ENCODE data around the gene NT5M.

The NT5M gene

DNA sequence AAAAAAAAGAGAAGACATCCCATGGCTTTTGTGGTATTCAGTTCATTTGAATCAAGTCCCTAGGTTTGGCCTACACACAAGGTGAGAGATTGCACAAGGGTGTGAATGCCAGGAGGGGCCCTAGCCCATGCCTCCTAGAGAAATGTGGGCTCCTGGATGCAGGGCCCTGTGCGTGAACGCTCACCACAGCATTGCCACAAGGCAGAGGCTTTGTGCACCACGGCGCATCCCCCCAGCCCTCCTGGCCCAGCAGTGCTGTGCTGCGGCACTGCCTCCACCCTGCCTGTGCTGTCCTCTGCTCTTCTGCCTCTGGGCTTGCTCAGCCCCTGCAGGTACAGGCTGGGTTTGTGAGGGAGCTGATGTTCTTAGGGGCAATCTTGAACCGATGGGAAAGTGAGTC lies 92.7 kb downstream of the NT5M start:
- H3K9me3 ChIP-seq (ENCODE audit: control insufficient read depth, insufficient read depth, low read length), result peaks cover 5% of the 10 kb centered on the region; the same call in 1 of the 2 replicates
- H3K27ac ChIP-seq (ENCODE audit: low read depth, low read length), result no peak overlapping the region
- H3K9me2 ChIP-seq (replicated peaks; ENCODE audit: control insufficient read depth, low read length), result no peaks in the 10 kb centered on the region
- H3K4me2 ChIP-seq (ENCODE audit: low read length), result no peak overlapping the region
- H3K4me3 ChIP-seq (ENCODE audit: low read length), result no peak overlapping the region
- H4K20me1 ChIP-seq (ENCODE audit: control insufficient read depth, insufficient read depth, low read depth, low read length), result no peaks in the 10 kb centered on the region
- H3F3A ChIP-seq (ENCODE audit: control insufficient read depth, insufficient read depth), result no peaks in the 10 kb centered on the region
- H3K27me3 ChIP-seq (ENCODE audit: control insufficient read depth, low read length), result no peaks in the 10 kb centered on the region
- TF ChIP-seq, protein P1, sequence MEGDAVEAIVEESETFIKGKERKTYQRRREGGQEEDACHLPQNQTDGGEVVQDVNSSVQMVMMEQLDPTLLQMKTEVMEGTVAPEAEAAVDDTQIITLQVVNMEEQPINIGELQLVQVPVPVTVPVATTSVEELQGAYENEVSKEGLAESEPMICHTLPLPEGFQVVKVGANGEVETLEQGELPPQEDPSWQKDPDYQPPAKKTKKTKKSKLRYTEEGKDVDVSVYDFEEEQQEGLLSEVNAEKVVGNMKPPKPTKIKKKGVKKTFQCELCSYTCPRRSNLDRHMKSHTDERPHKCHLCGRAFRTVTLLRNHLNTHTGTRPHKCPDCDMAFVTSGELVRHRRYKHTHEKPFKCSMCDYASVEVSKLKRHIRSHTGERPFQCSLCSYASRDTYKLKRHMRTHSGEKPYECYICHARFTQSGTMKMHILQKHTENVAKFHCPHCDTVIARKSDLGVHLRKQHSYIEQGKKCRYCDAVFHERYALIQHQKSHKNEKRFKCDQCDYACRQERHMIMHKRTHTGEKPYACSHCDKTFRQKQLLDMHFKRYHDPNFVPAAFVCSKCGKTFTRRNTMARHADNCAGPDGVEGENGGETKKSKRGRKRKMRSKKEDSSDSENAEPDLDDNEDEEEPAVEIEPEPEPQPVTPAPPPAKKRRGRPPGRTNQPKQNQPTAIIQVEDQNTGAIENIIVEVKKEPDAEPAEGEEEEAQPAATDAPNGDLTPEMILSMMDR (IDR thresholded peaks at IDR 0.05; ENCODE audit: low read depth, low read length, poor library complexity, severe bottlenecking), result no peak
- no peak for TF ChIP-seq EZH2phosphoT487 (IDR thresholded peaks at IDR 0.05; ENCODE audit: borderline replicate concordance, low read length)
- H3K79me2 ChIP-seq (ENCODE audit: control insufficient read depth, low read length), result no peaks in the 10 kb centered on the region
- H3K4me1 ChIP-seq (ENCODE audit: control insufficient read depth, low read length), result peaks cover under 1% of the 10 kb centered on the region
- no peaks in the 10 kb centered on the region for H3K36me3 ChIP-seq (ENCODE audit: control insufficient read depth, low read length)

Data from DOHH2 (cell line).